Measurements from ENCODE around the gene NAT8L.

NAT8L gene

DNA sequence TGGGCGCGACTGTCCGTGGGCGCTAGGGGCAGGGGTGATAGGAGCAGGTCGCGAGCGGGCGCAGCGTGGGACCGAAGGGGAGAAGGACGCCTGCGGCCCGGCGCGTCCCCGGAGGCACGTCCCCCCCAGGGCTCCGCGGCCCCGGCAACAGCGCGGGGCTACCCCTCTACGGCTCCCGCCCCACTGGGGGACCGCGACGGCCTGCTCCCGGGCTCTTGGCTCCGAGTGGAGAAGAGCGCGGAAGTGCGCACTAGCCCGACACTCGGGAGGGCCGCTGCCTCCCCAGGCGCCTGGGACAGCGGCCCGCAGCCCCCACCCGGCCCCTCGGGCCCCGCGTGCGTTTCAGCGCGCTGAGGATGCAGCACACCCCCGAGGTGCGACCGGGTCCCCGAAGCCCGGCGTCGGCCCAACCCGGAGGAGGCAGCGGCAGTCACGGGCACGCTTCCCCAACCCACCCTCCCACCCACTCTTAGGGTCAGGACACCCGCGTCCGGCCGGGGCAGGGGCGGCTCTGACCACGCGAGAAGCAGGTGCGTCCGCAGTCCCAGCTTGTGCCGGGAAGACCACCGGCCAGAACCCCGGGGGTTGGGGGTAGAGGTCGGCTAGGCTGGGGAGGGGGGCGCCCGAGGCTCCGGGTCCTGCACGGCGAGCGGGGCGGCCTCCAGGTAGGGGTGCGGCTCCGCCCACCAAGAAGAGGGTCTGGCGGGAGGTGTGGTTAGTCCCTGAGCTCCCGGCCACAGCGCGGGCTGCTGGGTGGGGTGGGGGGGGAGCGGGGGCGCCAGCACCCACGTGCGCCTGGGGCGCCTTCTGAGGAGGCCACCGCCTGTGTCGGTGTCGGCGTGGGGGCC, 18.5 kb upstream of the NAT8L start:
- no peak overlapping the region for H3K9ac ChIP-seq
- H3K36me3 ChIP-seq (ENCODE audit: control insufficient read depth, insufficient read depth, low read length), result no peaks in the 10 kb centered on the region
- TF ChIP-seq, protein P1, sequence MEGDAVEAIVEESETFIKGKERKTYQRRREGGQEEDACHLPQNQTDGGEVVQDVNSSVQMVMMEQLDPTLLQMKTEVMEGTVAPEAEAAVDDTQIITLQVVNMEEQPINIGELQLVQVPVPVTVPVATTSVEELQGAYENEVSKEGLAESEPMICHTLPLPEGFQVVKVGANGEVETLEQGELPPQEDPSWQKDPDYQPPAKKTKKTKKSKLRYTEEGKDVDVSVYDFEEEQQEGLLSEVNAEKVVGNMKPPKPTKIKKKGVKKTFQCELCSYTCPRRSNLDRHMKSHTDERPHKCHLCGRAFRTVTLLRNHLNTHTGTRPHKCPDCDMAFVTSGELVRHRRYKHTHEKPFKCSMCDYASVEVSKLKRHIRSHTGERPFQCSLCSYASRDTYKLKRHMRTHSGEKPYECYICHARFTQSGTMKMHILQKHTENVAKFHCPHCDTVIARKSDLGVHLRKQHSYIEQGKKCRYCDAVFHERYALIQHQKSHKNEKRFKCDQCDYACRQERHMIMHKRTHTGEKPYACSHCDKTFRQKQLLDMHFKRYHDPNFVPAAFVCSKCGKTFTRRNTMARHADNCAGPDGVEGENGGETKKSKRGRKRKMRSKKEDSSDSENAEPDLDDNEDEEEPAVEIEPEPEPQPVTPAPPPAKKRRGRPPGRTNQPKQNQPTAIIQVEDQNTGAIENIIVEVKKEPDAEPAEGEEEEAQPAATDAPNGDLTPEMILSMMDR (IDR thresholded peaks at IDR 0.05), result no peak
- H3K4me2 ChIP-seq (ENCODE audit: low read length), result peak overlapping the region; percentile 97
- H3K9me3 ChIP-seq (ENCODE audit: control insufficient read depth, low read length), result no peaks in the 10 kb centered on the region
- peak overlapping the region; percentile 71 for H3K4me3 ChIP-seq (ENCODE audit: low read depth, low read length)
- H3K4me1 ChIP-seq, result no peaks in the 10 kb centered on the region
- H3K27me3 ChIP-seq (ENCODE audit: control insufficient read depth, insufficient read depth, low read length), result no peaks in the 10 kb centered on the region
- H3K27ac ChIP-seq, result no peak overlapping the region
- H2AFZ ChIP-seq, result peak overlapping the region; percentile 59
- H3K79me2 ChIP-seq, result no peaks in the 10 kb centered on the region

DNA sequence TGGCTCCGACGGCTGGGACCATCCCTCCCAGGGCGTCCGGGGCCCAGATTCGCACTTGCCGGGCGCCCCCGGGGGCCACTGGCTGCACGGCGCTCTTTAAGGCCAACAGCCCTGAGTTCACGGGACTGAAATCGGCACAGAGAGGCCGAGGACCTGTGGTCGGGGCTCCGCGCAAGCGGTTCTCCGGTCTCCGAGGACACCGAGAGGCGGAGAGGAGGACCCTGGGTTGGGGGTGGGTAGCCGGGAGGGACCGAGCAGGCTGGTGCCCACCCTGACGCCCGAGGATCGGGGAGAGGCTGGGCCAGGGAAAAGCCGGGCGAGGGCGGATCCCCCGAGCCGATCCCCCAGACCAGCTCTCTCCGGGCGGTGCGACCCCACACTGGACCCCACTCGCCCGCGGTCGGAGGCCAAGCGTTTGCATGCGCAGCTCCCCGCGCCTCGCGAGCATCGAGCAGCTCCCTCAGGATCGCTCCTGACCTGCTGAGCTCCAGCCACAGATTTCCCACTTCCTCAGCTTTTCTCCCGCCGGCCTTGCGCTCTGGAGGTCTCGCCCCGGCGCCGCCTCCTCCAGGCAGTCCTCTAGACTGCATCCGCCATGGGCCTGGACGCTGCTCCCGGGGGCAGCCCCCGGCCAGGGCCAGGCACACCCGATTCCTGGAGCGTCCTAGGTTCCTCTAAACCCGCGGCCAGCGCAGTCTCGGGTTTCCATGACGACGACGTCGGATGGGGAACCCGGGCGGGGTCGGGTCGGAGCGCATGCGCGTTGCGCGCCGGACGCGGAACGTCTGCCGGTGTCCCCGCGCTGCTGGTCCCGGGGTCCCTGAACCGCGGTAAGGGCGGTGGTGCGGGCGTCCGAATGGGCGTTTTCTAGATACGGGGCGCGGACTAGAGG, 17.6 kb upstream of the NAT8L start:
- H3K9ac ChIP-seq, result no peak overlapping the region
- H3K4me1 ChIP-seq, result no peaks in the 10 kb centered on the region
- no peaks in the 10 kb centered on the region for H3K27me3 ChIP-seq (ENCODE audit: control insufficient read depth, insufficient read depth, low read length)
- TF ChIP-seq, protein P1 (IDR thresholded peaks at IDR 0.05), result no peak
- no peaks in the 10 kb centered on the region for H3K36me3 ChIP-seq (ENCODE audit: control insufficient read depth, insufficient read depth, low read length)
- peak overlapping the region; percentile 59 for H2AFZ ChIP-seq
- peak overlapping the region; percentile 97 for H3K4me2 ChIP-seq (ENCODE audit: low read length)
- peak overlapping the region; percentile 71 for H3K4me3 ChIP-seq (ENCODE audit: low read depth, low read length)
- no peak overlapping the region for H3K27ac ChIP-seq
- no peaks in the 10 kb centered on the region for H3K79me2 ChIP-seq
- H3K9me3 ChIP-seq (ENCODE audit: control insufficient read depth, low read length), result no peaks in the 10 kb centered on the region

DNA sequence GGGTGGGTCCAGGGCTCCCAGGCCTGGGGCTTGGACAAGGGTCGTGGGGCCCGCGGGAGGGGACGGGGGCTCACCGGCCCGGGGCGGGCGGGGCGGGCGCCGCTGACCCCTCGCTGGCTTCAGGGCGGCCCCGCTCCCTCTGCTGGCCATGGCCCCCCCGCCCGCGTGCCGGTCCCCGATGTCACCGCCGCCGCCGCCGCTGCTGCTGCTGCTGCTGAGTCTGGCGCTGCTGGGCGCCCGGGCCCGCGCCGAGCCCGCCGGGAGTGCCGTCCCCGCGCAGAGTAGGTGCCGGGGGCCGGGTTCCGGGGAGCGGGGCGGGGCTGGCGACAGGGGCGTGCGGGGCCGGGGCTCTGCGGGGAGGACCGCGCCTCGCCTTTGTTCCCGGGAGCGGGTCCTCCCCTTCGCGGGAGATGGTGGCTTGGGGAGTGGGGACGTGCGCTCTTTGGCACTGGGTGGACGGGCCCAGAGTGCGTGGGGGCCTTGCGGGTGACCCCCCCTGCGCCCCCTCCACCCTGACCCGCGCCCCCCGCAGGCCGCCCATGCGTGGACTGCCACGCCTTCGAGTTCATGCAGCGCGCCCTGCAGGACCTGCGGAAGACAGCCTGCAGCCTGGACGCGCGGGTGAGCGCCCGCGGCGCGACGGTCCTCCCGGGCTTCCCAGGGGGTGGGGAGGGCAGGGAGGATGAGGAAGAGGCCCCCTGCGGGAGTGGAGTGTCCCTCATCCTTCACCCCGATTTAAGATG, 16.8 kb upstream of the NAT8L start:
- Histone ChIP-seq H3K4me1 (no peaks in the 10 kb centered on the region), H3K27me3 (ENCODE audit: control insufficient read depth, insufficient read depth, low read length) (no peaks in the 10 kb centered on the region), H2AFZ (no peak overlapping the region), H3K9ac (no peak overlapping the region), H3K9me3 (ENCODE audit: control insufficient read depth, low read length) (no peaks in the 10 kb centered on the region), H3K4me3 (ENCODE audit: low read depth, low read length) (peak overlapping the region; percentile 71), H3K36me3 (ENCODE audit: control insufficient read depth, insufficient read depth, low read length) (no peaks in the 10 kb centered on the region), H3K4me2 (ENCODE audit: low read length) (peak overlapping the region; percentile 97), H3K27ac (no peak overlapping the region), H3K79me2 (no peaks in the 10 kb centered on the region)
- TF ChIP-seq, protein P1 (IDR thresholded peaks at IDR 0.05), result no peak

DNA sequence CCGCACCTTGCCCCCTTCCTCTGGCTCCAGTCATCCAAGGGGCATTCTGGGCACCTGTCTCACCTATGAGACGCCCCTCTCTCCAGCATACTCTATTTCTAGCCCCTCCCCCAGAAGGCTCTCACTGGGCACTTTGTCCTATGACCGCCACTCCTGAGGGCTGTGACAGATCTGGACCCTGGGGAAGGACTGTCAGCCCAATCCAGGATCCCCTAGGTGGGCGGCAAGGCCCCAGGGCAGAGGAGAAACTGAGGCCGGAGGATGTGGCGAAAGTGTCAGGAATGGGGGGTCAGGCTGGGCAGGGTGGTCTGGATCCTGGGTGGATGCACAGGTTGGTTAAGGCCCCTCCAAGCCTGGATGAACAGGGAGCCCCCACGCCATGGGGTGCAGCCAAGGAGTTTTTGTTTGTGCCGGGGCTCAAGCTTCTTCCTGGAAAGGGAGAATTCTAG, 16.2 kb upstream of the NAT8L start:
- no peaks in the 10 kb centered on the region for H3K27me3 ChIP-seq (ENCODE audit: control insufficient read depth, insufficient read depth, low read length)
- H3K79me2 ChIP-seq, result no peaks in the 10 kb centered on the region
- H3K4me1 ChIP-seq, result no peaks in the 10 kb centered on the region
- no peak overlapping the region for H2AFZ ChIP-seq
- H3K36me3 ChIP-seq (ENCODE audit: control insufficient read depth, insufficient read depth, low read length), result no peaks in the 10 kb centered on the region
- no peak overlapping the region for H3K9ac ChIP-seq
- H3K9me3 ChIP-seq (ENCODE audit: control insufficient read depth, low read length), result no peaks in the 10 kb centered on the region
- H3K4me2 ChIP-seq (ENCODE audit: low read length), result no peak overlapping the region
- H3K4me3 ChIP-seq (ENCODE audit: low read depth, low read length), result no peak overlapping the region
- no peak overlapping the region for H3K27ac ChIP-seq
- TF ChIP-seq, protein P1 (IDR thresholded peaks at IDR 0.05), result no peak
